Activated CD4-positive, alpha-beta T cell treated with anti-CD3 and anti-CD28 coated beads for 48 hours (primary cell): ENCODE results near the gene KLK11.

ENCODE experiments used
- DNase-seq: peaks from one replicate; pipeline ENCODE4 v3.0.0-alpha.2; 2020

The KLK11 gene

DNA sequence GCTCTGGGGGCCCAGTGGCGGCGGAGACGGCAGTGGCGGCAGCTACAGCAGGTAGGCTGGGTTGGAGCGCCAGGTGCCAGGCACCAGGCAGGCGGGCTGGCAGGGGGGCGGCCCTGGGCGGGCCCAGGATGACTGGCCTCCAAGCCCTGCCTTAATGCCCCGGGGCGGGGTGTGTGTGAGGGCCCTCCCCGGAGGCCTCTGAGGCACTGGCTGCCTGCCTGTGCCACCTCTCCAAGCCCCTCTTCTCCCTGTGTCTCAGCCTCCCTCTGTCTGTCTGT lies at the start of gene KLK11:
TSS of gene KLK11 (minus strand) at position 63 of the 278 bp plus-strand sequence. CDS start 985 bp downstream, outside the sequence.
- no peak for DNase-seq

DNA sequence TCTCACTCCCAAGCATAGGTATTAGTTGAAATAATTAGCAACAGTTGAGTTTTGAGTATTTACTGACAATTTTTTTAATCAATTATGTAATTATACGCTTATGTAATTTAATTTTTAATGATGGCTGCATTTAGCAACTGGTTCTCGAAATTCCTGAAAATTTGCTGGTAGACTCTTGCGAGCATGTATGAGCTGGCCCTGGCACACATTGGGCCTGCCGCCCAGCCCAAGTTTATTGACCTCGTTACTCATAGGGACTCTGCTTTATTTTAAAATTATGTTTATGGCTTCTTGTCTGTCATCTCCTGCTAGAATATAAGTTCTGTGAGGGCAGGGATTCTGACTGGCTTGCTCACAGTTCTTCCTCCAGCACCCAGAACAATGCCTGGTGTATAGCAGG lies 49.6 kb upstream of the KLK11 start:
- DNase-seq = no peak

DNA sequence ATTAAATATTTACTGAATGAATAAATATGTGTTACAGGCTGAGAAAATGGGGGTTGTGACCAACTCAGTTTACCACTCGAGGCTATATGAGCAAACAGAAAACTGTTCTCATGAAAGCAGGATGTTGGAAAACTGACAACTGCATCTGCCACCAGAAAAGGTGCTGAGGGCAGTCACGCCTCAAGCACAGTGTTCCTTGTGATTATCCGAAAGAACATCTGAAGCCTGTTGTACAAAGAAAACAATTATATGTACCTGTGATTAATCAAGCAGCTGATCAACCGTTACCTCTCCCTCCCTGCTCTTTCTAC lies 44.6 kb upstream of the KLK11 start:
- DNase-seq = no peak

- no peak for DNase-seq
Observed at GRCh38 chr19:51070334-51071094, 44.1 kb upstream of the KLK11 start.

DNA sequence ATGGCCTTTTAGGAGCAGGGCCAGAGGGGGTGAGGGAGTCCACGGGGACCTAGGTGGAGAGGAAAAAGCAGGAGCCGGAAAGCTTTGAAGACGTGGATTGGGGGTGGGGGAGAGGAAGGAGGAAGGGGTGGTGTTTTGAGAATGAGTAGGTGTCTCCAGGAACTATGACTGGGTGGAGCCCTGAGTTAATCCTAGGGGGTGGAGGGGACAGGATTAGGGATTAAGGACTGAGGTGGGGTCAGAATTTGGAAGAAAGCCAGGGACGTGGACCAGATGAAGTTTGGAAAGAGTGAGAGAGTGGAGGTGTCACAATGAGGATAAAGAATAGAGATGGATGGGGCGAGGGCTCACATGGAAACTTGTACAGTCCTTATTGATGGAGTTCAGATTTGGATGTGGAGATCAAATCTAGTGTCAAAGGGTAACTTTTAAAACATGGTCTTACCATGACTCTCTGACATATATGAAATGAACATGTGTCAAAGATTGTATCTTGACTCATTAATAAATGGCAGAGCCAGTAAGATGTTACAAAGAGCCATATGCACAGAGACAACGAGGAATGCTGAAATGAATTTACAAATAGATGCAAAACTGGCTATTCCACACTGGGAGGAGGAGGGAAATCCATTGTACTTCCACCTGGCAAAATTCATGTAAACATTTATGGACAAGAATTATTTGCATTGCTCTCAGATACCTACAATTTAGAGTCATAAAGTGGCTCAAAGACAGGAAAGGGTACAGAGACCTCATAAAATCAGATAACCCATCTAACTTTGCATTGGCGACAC lies 40.2 kb upstream of the KLK11 start:
- DNase-seq = no peak

GRCh38 chr19:51065221-51065960 lies 39.0 kb upstream of the KLK11 start:
- no peak for DNase-seq

DNA sequence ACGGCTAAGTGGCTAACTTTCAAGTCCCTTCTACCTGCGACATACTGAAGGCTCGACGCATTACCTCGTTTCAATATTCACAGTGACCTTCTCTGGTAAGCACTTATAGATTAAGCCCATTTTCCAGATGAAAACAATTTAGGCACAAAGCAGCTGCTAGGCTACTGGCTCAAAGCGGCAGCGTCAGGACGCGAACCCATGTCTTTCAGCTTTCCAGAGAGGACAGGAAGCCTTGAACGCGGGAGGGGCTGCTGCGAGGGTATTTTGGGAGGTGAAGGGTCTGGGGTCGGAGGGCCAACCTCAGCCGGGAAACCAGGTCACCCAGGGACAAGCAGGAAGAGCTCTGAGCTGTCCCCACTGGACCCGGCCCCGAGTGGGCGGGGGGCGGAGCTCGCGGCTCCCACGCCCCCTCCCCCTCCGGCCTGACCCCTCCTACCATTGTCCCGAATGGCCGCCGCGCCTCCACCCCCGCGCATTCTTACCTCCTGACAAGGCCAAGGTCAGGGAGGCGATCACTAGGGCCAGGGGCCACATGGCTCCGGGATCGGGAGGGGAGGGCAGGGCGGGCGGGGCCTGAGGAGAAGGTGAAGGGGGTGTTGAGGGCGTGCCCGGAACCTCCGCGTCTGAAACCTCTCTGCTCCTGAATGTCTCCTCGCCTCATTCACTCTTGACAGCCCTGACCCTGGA lies 38.3 kb upstream of the KLK11 start, which contains the start of gene KLK13:
TSS of gene KLK13 (minus strand) at position 559 of the 687 bp plus-strand sequence. CDS start at position 534, 25 bp downstream.
- no peak for DNase-seq

- no peak for DNase-seq
Observed at GRCh38 chr19:51063664-51064063, 37.2 kb upstream of the KLK11 start.

DNA sequence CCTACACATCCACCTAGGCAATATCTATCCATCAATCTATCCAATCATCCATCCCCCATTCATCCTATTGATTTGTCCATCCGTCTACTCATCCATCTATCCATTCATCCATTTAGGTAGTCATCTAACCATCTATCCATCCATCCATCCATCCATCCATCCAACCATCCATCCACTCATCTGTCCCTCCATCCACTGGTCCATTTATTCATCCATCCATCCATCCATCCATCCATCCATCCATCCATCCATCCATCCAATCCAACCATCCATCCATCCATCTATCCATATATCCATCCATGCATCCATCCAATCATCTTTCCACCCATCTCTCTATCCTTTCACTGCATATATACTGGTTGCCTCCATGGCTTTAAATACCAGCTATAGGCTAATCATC lies 34.6 kb upstream of the KLK11 start:
- DNase-seq = no peak

DNA sequence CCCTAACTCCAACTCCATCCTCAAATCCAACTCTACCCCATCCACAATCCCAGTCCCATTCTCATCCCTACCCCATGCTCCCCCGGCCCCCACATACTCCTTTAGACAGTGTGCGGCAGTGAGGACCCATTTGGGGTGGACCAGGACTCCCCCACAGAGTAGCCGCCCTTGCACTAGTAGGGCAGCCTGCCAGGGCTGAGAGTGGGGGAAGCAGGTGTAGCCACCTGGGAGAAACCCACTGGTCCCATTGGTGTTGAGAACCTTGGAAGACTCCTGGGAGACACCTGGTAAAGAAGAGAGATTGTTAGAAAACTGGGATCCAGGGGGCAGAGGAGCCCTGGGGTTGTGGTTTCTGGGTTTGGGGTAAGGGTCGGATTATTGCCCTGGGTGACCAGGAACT lies 33.9 kb upstream of the KLK11 start:
- DNase-seq = no peak

DNA sequence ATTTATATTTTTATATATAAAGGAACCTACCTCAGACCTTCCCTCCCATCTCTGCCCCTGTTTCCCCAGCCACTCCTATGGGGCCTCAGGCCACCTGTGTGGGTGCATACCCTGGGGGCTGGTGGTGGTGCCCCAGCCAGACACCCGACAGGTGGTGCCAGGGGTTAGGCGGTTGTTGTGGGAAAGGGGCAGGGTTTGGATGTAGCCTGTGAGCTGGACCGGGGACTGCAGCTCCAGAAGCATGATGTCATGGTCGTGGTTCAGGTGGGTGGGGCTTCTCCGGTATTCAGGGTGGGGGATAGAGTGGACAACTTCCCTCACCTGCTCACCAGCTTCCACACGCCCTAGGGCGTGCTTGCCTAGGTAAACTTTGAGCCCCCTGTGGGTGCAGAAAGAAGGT lies 33.3 kb upstream of the KLK11 start:
- no peak for DNase-seq

DNA sequence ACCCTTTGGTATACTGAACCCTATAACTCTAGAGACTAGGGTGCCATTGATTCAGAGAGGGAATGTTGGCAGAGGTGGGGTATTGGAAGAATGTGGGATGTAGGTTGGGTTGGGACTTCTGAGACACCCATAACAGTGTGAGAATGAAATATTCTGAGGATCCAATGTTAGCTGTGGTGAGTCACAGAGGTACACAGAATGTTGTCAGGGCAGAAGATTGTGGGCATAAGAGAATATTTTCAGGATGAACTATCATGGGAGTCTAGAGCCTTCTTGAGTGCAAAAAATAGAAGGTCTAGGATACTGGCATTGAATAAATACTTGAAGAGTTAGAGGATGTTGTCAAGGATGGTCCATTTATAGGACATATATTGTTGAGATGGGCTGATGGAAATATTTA lies 29.4 kb upstream of the KLK11 start:
- no peak for DNase-seq

DNA sequence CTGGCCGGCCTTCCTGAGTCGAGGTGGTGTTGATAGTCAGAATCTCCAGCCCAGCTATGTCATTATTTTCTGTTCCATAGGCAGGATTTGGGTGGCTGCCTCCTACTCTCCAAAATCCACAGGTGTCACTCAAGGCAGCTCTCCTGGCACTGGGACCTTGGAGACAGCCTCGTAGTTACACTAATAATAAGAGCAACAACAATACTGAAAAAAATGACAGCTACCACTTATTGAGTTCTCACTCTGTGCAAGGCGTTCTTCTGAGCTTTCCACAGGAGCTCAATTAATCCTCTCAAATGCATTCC lies 20.6 kb upstream of the KLK11 start:
- no peak for DNase-seq

GRCh38 chr19:51044327-51044726 lies 17.9 kb upstream of the KLK11 start:
- no peak for DNase-seq

DNA sequence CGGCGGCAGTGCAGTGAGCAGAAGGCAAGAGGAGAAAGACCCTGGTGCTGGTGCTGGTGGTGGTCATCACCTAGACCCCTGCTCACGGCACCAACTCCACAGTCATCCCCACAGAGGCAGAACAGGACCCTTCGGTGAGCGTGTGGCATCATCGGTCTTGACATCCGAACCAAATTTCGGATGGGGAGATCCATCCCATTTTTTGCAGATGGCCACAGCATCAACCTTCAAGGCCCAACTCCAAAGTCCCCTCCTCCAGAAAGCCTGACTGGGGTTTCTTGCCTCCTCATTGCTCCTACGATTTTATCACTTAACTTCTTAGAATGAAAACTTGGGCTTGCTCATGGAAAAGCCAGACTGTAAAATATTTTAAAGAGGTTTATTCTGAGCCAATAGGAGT lies 17.1 kb upstream of the KLK11 start:
- no peak for DNase-seq

DNA sequence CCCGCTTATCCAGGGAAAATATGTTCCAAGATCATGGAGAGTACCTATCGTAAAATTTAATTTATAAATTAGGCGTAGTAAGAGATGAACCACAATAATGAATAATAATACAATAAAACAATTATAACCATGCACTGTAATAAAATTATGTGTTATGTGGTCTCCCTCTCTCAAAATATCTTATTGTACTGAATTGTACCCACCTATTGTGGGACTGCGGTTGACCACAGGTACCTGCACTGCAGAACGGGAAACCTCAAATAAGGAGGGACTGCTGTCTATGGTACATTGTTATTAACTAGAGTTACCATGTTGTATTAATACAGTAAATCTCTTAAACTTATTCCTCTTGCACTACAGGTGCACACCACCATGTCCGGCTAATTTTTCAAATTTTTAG lies 13.7 kb upstream of the KLK11 start:
- no peak for DNase-seq

- DNase-seq = no peak
Observed at GRCh38 chr19:51036519-51036918, 10.1 kb upstream of the KLK11 start.

GRCh38 chr19:51034704-51035103 lies 8.3 kb upstream of the KLK11 start, which contains the start of gene KLK12:
Gene KLK12, minus strand, starts transcription at chr19:51035002. Its CDS starts 381 bp downstream, at chr19:51034621.
- DNase-seq = no peak

DNA sequence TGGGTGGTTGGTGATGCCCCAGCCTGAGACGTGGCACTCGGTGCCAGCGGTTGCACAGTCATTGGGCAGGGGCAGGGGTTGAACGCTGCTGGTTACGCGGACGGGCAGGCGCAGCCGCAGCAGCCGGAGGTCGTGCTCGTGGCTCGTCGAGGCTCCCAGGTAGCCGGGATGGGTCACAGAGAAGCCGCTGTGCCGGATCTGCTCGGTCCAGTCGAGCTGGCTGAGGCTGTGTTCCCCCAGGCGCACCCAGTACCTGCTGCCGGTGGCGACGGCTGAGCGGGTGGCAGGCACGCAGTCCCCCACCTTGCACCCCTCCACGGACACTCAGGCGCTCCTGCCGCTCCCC lies 5.4 kb upstream of the KLK11 start:
- no peak for DNase-seq

DNA sequence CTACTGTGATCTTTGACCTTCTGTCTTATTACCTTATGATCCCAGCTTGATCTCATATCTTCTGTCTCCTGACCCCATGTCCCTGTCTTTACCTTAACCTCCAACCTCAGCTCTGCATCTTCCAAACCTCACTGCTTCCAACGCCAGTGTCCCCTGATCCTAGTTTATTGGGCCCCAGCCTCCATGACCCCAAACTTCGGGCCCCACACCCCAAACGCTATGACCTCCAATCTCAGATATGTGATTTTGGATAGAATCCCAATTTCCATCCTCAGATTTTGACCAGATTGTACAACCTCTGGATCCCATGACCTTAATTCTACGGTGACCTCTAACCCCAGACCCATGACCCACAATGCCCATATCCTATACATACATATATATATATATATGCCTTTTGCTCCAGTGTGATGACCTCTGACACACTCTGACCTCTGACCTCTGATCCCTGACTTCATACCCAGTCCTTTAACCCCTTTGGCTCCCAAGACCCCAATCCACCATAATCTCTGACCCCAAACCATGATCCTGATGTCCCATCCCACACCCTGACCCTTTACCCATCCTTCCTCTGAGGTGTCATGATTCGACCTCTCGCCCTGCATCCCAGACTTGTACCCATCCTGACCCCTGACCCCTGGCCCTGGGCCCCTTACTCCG lies 4.9 kb upstream of the KLK11 start:
- no peak for DNase-seq

DNA sequence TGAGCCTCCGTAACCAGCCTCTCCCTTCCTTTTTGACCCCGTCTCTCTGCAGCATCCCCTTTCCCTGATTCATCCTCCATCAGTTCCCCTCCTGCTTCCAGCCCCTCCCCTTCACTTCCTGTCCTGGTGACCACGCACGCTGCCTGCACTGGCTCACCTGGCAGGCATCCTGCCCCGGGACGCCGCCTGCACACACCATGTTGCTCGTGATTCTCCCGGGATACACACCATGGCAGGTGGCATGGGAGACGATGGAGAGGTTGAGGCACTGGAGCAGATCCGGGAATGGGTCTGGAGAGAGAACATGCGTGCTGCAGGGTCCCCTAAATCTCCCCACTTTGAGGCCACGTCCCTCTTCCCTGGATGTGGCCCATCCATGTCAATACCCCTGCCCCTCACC lies 4.2 kb upstream of the KLK11 start:
- no peak for DNase-seq

GRCh38 chr19:51029718-51030117 lies 3.3 kb upstream of the KLK11 start:
- DNase-seq = no peak

GRCh38 chr19:51027873-51028272 lies 1.5 kb upstream of the KLK11 start:
- no peak for DNase-seq
